Calu3 (cell line): ENCODE results near the gene RPL3. TPM values are rescaled to one million over a fixed set of nuclear protein-coding genes. Genes with fewer than 3 reads are reported as not detected.

Experiments used
- BruUV-seq: library from RNA; stranded (reverse); fragments of 400-500 nt; replicated peaks from 2 replicates; lab custom pipeline; 2021; lab: Mats Ljungman, UMichigan
- CTCF ChIA-PET: fragments of 300-600 bp; sonication (Branson Sonifier 250); formaldehyde crosslinking; loops from one replicate; lab custom pipeline; 2022; ENCODE audit warnings: antibody characterized with exemption; lab: Charles Lee
- DNase-seq: peaks from one replicate; pipeline ENCODE4 v3.0.0; 2022
- H3K27ac Mint-ChIP-seq: one replicate; pipeline ENCODE4 v1.8.0; 2022; ENCODE audit warnings: mixed read lengths; ENCODE audit not compliant: unreplicated experiment
- H3K27me3 Mint-ChIP-seq: one replicate; pipeline ENCODE4 v1.8.0; 2022; ENCODE audit warnings: mixed read lengths; ENCODE audit not compliant: unreplicated experiment
- H3K36me3 Mint-ChIP-seq: one replicate; pipeline ENCODE4 v1.8.0; 2022; ENCODE audit warnings: mild to moderate bottlenecking, moderate library complexity, mixed read lengths; ENCODE audit not compliant: insufficient read depth, unreplicated experiment
- H3K4me1 Mint-ChIP-seq: one replicate; pipeline ENCODE4 v1.8.0; 2022; ENCODE audit warnings: mild to moderate bottlenecking, low read depth, mixed read lengths; ENCODE audit not compliant: unreplicated experiment
- H3K4me3 Mint-ChIP-seq: one replicate; pipeline ENCODE4 v1.8.0; 2022; ENCODE audit warnings: mild to moderate bottlenecking, low read depth, moderate library complexity, mixed read lengths; ENCODE audit not compliant: unreplicated experiment
- H3K9me3 Mint-ChIP-seq: one replicate; pipeline ENCODE4 v1.8.0; 2022; ENCODE audit warnings: low read depth, mixed read lengths; ENCODE audit not compliant: unreplicated experiment
- intact Hi-C: fragments of 100-400 bp; cut with micrococcal nuclease; formaldehyde crosslinking; loops from one replicate; pipeline ENCODE4 v1.10.0; 2022; ENCODE audit not compliant: unreplicated experiment
- total RNA-seq: library from RNA; stranded (reverse); gene quantifications from 2 replicates; pipeline ENCODE4 v1.2.3, GENCODE V29; 2022
- TF ChIP-seq, protein P1 (sequence below): fragments of 200-600 bp; IDR thresholded peaks from one replicate; pipeline ENCODE4 v1.8.0; 2022; ENCODE audit warnings: antibody characterized with exemption; ENCODE audit not compliant: unreplicated experiment

RPL3 gene
- total RNA-seq, 1 experiment from 2014 or later, result 1,058 TPM

DNA sequence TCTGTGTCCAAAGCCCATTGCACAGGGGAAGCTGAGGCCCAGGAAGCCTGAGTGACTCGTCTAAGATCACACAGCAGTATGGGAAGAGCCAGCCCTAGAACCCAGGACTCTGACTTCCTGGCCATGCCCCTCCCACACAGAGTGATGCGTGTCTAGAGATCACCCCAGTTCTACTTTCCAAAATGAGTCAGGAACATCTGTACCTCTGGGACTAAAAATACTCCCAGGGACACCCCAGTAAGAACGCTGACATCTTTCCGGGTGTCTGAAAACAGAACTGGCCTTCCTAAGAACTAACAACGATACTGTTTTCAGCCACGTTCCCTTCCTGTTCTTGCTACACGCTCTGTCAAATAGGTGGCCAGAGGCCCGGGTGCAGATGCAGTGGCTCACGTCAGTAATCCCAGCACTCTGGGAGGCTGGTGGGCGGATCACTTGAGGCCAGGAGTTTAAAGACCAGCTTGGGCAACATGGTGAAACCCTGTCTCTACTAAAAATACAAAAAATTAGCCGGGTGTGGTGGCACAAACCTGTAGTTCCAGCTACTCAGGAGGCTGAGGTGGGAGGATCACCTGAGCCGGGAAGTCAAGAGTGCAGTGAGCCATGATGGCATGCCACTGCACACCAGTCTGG, 52.9 kb downstream of the RPL3 start:
- intact Hi-C loops, result no loop called here
- DNase-seq, result no peak
- BruUV-seq, result no TSS peak
- Mint-ChIP-seq H3K4me3 (no peak overlapping the region), H3K27ac (no peak overlapping the region), H3K4me1 (peaks cover 7% of the 10 kb centered on the region), H3K36me3 (no peaks in the 10 kb centered on the region), H3K27me3 (no peaks in the 10 kb centered on the region), H3K9me3 (peaks cover 2% of the 10 kb centered on the region)
- TF ChIP-seq, protein P1, sequence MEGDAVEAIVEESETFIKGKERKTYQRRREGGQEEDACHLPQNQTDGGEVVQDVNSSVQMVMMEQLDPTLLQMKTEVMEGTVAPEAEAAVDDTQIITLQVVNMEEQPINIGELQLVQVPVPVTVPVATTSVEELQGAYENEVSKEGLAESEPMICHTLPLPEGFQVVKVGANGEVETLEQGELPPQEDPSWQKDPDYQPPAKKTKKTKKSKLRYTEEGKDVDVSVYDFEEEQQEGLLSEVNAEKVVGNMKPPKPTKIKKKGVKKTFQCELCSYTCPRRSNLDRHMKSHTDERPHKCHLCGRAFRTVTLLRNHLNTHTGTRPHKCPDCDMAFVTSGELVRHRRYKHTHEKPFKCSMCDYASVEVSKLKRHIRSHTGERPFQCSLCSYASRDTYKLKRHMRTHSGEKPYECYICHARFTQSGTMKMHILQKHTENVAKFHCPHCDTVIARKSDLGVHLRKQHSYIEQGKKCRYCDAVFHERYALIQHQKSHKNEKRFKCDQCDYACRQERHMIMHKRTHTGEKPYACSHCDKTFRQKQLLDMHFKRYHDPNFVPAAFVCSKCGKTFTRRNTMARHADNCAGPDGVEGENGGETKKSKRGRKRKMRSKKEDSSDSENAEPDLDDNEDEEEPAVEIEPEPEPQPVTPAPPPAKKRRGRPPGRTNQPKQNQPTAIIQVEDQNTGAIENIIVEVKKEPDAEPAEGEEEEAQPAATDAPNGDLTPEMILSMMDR, result no peak
- CTCF ChIA-PET, result no interaction called here

DNA sequence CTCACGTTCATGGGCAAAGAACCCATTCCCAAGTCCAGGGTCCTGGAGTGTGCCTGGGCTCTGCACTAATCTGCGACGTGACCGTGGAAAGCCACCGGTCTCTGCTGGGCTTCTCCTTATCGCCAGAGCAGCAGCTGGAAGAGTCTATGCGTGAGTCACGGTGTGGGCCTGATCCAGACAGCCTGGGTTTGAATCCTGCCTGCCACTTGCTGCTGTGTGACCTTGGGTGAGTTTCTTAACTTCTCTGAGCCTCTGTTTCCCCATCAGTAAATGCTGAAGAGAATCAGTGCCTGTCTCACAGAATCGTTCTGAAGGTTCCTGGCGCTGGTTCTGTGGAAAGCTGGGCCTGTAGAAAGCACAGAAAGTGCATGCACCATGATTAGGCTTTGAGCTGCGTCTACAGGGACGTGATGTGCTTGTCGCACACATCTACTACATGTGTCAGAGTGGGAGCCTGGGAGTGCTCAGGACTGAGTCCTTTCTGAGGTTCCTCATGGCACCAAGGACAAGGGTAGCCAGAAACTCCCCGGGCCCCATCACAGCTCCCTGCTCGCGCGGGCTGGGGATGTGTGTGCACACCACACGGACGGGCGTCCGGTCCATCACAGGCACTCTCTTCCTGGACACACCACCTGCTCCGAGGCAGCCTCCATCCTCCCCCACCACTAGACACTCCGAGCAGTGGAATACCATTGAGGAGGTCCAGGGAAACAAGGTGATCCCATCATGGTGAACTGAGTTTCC, 54.1 kb downstream of the RPL3 start:
- Mint-ChIP-seq H3K36me3 (no peaks in the 10 kb centered on the region), H3K27ac (peak overlapping the region; percentile 39), H3K9me3 (peaks cover 5% of the 10 kb centered on the region), H3K4me3 (no peak overlapping the region), H3K27me3 (no peaks in the 10 kb centered on the region), H3K4me1 (peaks cover 7% of the 10 kb centered on the region)
- no TSS peak for BruUV-seq
- DNase-seq, result no peak
- intact Hi-C loops, result no loop called here
- TF ChIP-seq, protein P1, result no peak
- CTCF ChIA-PET, result interaction anchor here (0.7 kb wide), 1 partner anchor 59 kb away, joined by 3 read pairs; no protein-coding TSS in a partner anchor

DNA sequence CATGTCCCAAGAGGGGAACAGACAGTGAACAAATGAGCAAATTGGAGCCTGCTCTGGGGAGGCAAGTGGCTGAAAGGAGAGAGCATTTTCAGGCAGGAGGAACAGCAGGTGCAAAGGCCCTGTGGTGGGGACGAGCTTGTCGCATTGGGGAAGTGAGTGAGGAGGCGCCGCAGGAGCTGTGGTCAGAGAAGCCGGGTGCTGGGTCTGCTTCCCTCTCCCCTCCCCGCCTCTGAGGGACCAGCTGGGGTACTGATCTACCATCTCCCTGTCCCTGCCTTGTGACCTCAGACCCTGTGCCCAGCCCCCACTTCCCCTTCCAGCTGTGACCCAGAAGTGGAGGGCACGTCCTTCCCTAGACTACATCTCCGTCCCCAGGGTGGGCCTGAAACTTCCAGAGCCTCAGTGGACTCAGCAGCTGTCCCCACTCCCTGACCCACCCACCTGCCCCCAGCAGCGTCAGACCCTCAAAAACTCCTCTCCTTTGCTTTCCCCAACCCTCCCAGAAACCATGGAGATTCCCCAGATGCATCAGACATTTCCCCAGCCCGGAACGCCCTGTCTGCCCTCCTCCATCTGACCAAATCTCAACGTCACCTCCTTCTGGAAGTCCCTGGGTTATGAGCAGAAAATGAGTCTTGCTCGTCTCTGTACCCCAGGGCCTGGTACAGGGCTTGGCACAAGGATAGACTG, 54.9 kb downstream of the RPL3 start:
- no TSS peak for BruUV-seq
- H3K27me3 Mint-ChIP-seq, result no peaks in the 10 kb centered on the region
- no peak for DNase-seq
- H3K27ac Mint-ChIP-seq, result peak overlapping the region; percentile 39
- peaks cover 7% of the 10 kb centered on the region for H3K4me1 Mint-ChIP-seq
- TF ChIP-seq, protein P1, result no peak
- intact Hi-C loops, result no loop called here
- CTCF ChIA-PET, result no interaction called here
- H3K36me3 Mint-ChIP-seq, result no peaks in the 10 kb centered on the region
- H3K9me3 Mint-ChIP-seq, result peaks cover 5% of the 10 kb centered on the region
- H3K4me3 Mint-ChIP-seq, result no peak overlapping the region

DNA sequence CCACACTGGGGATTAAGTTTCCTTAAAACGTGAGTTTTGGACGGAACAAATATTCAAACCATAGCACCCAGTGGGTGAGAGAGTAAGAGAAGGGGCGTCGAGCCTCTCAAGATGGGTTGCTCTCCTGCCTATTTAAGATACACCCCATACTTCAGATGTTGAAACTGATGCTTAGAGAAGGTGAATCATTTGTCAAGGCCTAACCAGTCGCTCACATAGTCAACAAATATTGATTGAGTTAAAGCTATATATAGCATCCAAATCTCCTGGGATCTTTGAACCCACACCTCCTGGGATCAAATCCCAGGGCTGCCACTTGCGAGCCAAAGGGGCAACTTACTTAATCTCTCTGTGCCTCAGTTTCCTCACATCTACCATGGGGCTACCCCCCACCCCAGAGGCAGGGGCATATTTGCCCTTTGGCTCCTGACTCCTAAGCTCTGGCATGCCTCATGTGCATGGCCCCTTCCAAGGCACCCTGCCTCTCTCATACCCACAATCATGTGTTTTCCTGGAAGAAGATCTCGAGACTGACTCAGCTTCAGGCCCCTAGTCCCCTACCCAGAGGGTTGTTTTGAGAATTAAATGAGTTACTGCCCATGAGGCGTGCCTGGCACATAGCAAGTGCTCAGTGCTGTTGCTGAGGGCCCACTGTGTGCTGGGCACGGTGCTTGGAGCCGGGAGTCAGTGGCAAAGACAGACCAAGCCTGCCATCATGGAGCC, 55.6 kb downstream of the RPL3 start:
- TF ChIP-seq, protein P1, result no peak
- peaks cover 7% of the 10 kb centered on the region for H3K4me1 Mint-ChIP-seq
- no peak for DNase-seq
- H3K4me3 Mint-ChIP-seq, result no peak overlapping the region
- H3K27me3 Mint-ChIP-seq, result no peaks in the 10 kb centered on the region
- H3K9me3 Mint-ChIP-seq, result peaks cover 5% of the 10 kb centered on the region
- no peak overlapping the region for H3K27ac Mint-ChIP-seq
- CTCF ChIA-PET, result no interaction called here
- intact Hi-C loops, result no loop called here
- BruUV-seq, result no TSS peak
- H3K36me3 Mint-ChIP-seq, result no peaks in the 10 kb centered on the region
